Activated CD4-positive, CD25-positive, alpha-beta regulatory T cell treated with anti-CD3 and anti-CD28 coated beads, Interleukin-2, amount 50 U/mL, for 72 hours (primary cell): Measurements from ENCODE around the gene PEX26.
"Not testable (repeated sequence)": the region's sequence is repeated elsewhere in the genome, so short reads cannot be mapped to it uniquely, and the experiment has no call there.

Source experiments
- DNase-seq: peaks from one replicate; pipeline ENCODE4 v3.0.0; 2021

PEX26 gene

GRCh38 chr22:18077639-18078328 lies at the start of gene PEX26:
TSS of gene PEX26 (plus strand) at chr22:18077990. CDS start at chr22:18078377, 387 bp downstream.
- DNase-seq = peak; percentile 90

DNA sequence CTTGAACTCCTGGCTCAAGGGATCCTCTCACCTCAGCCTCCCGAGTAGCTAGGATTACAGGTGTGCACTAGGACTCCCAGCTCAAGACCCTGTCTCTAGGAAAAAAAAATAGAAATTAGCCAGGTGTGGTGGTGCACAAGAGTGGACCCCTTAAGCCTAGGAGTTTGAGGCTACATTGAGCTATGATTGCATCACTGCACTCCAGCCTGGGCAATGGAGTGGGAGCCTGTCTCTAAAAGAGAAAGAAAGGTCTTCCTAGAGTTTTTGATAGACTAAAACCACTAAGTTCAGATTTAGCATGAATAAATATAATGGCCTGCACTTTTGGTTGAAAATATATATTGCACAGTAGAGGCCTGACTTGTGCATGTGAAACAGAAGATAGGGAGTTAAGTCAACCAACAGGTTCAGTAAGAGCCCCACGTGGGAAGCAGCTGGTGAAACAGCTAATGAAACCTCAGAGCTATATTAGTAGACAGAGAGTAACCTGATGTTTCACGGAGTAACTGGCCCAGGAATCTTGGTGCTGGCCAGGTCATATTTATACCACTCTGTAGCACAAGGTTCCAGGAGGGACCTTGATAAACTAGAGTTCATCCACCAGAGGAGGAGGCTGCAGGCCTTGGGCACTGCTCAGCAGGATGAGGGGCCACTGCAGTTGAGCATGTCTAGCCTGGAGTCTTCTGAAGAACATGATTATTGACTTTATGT lies 48.8 kb upstream of the PEX26 start:
- no peak for DNase-seq

- DNase-seq = no peak
Measured at GRCh38 chr22:18029686-18030267, 48.0 kb upstream of the PEX26 start.

- DNase-seq = no peak
Measured at GRCh38 chr22:18031695-18032454, 45.9 kb upstream of the PEX26 start.

GRCh38 chr22:18032455-18033101 lies 45.2 kb upstream of the PEX26 start:
- no peak for DNase-seq

- no peak for DNase-seq
Measured at GRCh38 chr22:18033204-18033998, 44.4 kb upstream of the PEX26 start.

- DNase-seq = no peak
Measured at GRCh38 chr22:18034076-18034475, 43.7 kb upstream of the PEX26 start.

DNA sequence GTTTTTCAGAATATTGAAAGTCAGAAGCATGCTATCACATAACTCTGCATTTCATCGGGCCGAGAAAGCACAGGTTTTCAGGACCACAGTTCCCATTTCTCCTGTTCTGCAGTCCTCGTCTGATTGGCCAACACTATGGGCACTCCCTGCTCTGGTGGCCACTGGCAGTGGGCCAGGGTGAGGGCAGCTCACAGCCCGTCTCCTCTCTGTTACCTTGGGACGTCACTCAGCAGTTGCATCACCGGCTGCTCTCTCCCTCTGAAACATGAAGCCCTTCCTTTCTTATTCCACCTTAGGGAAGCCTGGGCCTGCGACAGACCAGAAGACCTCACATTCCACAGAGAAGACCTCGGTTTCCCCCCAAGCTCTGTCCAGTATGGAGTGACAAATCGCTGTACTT lies 42.0 kb upstream of the PEX26 start:
- DNase-seq = no peak

GRCh38 chr22:18040898-18041297 lies 36.9 kb upstream of the PEX26 start:
- DNase-seq = not testable (repeated sequence)

DNA sequence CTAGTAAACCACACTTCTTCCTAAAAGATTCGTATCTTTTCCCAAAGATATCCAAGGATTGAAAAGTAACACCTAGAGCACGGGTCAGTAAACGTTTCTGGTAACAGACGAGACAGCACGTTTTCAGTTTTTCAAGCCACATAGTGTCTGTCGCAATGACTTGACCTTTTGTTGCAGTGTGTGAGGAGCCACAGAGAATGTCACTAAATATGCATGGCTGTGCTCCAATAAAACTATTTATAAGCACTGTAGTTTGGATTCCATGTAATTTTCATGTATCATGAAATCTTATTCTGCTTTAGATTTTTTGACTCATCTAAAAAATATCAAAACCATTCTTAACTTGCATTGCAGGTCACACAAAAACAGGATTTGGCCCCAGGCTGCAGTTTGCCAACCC lies 35.1 kb upstream of the PEX26 start:
- DNase-seq = no peak

- DNase-seq = no peak
Measured at GRCh38 chr22:18044548-18045271, 33.1 kb upstream of the PEX26 start.

GRCh38 chr22:18045794-18046193 lies 32.0 kb upstream of the PEX26 start:
- DNase-seq = no peak

GRCh38 chr22:18048041-18048440 lies 29.7 kb upstream of the PEX26 start:
- no peak for DNase-seq

DNA sequence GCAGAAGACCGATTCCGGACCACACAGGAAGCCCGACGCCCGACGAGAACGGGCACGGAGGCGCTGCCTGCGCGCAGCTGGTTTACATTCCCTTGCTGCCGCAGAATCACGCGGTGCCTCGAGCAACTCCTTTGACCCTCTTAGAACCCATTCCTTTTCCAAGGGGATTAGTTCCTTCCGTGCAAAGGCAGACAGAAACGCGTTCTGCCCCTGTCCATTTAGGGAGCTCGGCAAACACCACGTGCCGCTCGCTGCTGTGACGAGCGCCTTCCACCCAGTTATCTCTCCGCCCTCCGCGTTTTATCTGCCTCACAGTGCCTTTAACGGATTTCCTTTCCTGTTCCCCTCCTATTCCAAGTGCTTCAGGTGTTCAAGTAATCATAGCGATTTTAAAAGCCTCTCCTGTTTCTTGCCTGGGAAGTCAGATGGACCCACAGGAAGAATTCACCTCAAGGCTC lies 29.3 kb upstream of the PEX26 start:
- no peak for DNase-seq

GRCh38 chr22:18050065-18050464 lies 27.7 kb upstream of the PEX26 start:
- DNase-seq = no peak

DNA sequence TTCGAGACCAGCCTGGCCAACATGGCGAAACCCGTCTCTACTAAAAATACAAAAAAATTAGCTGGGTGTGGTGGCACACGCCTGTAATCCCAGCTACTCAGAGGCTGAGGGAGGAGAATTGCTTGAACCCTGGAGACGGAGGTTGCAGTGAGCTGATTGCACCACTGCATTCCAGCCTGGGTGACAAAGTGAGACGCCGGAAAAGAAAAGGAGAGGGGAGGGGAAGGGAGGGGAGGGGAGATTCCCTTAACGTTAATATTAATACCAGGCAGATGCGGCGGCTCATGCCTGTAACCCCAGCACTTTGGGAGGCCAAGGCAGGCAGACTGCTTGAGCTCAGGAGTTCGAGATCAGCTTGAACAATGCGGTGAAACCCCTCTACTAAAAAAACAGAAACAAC lies 26.7 kb upstream of the PEX26 start:
- DNase-seq = not testable (repeated sequence)

DNA sequence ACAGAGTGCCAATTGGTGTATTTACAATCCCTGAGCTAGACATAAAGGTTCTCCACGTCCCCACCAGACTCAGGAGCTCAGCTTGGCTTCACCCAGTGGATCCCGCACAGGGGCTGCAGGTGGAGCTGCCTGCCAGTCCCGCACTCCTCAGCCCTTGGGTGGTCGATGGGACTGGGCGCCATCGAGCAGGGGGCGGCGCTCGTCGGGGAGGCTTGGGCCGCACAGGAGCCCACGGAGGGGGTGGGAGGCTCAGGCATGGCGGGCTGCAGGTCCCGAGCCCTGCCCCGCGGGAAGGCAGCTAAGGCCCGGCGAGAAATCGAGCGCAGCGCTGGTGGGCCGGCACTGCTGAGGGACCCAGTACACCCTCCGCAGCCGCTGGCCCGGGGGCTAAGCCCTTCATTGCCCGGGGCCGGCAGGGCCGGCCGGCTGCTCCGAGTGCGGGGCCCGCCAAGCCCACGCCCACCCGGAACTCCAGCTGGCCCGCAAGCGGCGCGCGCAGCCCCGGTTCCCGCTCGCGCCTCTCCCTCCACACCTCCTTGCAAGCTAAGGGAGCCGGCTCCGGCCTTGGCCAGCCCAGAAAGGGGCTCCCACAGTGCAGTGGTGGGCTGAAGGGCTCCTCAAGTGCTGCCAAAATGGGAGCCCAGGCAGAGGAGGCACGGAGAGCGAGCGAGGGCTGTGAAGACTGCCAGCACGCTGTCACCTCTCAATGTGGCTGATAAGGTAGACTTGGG lies 24.4 kb upstream of the PEX26 start:
- DNase-seq = not testable (repeated sequence)

- no peak for DNase-seq
Measured at GRCh38 chr22:18055619-18056160, 22.1 kb upstream of the PEX26 start.

GRCh38 chr22:18056161-18056666 lies 21.6 kb upstream of the PEX26 start:
- DNase-seq = no peak
